K562 (cell line): ENCODE results near the gene NR2C2AP. TPM values are rescaled to one million over a fixed set of nuclear protein-coding genes. Genes with fewer than 3 reads are reported as not detected.

Experiments used
- FOSL1 ChIP-seq: fragments of 200-800 bp; sonication (Bioruptor generic); conservative IDR thresholded peaks from 2 replicates; pipeline ENCODE4 v1.6.1; 2016; ENCODE audit warnings: missing genetic modification characterization, missing compliant biosample characterization
- IFI16 ChIP-seq: fragments of 250-450 bp; sonication (Bioruptor Pico); IDR thresholded peaks from 2 replicates; pipeline ENCODE4 v2.1.2; 2022; ENCODE audit warnings: mild to moderate bottlenecking, inconsistent platforms
- RFX5 ChIP-seq: IDR thresholded peaks from 2 replicates; pipeline ENCODE4 v1.6.1; 2011; ENCODE audit warnings: low read depth, mild to moderate bottlenecking, improper control_type of control experiment, low read length
- SNRNP70 ChIP-seq: fragments of 200-400 bp; formaldehyde crosslinking; optimal IDR thresholded peaks from 2 replicates; pipeline ENCODE3; 2017; ENCODE audit warnings: low read depth, low read length
- SREBF2 ChIP-seq: sonication (generic); formaldehyde crosslinking; IDR thresholded peaks from 2 replicates; pipeline ENCODE4 v1.4.0; 2020; ENCODE audit warnings: mild to moderate bottlenecking, missing genetic modification reagents
- STAG1 ChIP-seq: sonication (generic); formaldehyde crosslinking; IDR thresholded peaks from 2 replicates; pipeline ENCODE4 v1.5.0; 2020; ENCODE audit warnings: missing genetic modification reagents, borderline replicate concordance
- TCF7L2 ChIP-seq: fragments of 150-350 bp; IDR thresholded peaks from 2 replicates; pipeline ENCODE4 v1.6.1; 2016; ENCODE audit warnings: low read depth, mild to moderate bottlenecking, low read length, moderate library complexity
- TEAD1 ChIP-seq, 2 experiments: fragments of 450-650 bp in 1 of 2; sonication (generic) in 1 of 2; formaldehyde crosslinking; IDR thresholded peaks; 2 replicates each; pipeline versions ENCODE4 v1.4.0 to v1.8.0; 2020 to 2022; ENCODE audit warnings: mild to moderate bottlenecking in 2 of 2, missing genetic modification reagents in 1 of 2
- ZBTB8A ChIP-seq: fragments of 450-650 bp; IDR thresholded peaks from 2 replicates; pipeline ENCODE4 v1.6.1; 2018; ENCODE audit warnings: mild to moderate bottlenecking, moderate library complexity; ENCODE audit not compliant: partially characterized antibody
- ZFX ChIP-seq: sonication (generic); formaldehyde crosslinking; IDR thresholded peaks from 2 replicates; pipeline ENCODE4 v1.8.0; 2022; ENCODE audit warnings: mild to moderate bottlenecking, missing genetic modification reagents, moderate library complexity
- ZNF212 ChIP-seq: fragments of 450-650 bp; formaldehyde crosslinking; IDR thresholded peaks from 2 replicates; pipeline ENCODE4 v1.4.0; 2020; ENCODE audit warnings: mild to moderate bottlenecking
- ZNF695 ChIP-seq: fragments of 450-650 bp; formaldehyde crosslinking; IDR thresholded peaks from 2 replicates; pipeline ENCODE4 v1.4.0; 2020; ENCODE audit warnings: mild to moderate bottlenecking, moderate library complexity
- polyA plus RNA-seq, 8 experiments: library from polyadenylated mRNA; depleted of rRNA in 4 of 8; stranded (reverse) in 5 of 8; unstranded in 3 of 8; fragments of >200 nt; fragmentation: Nextera tagmentation in 2 of 8; fragmentation: Illumina TruSeq in 1 of 8; extraction: Ambion mirVana in 2 of 8; extraction: Trizol in 1 of 8; gene quantifications; 2 replicates each; pipeline versions ENCODE4 v1.2.1 to v1.2.3, GENCODE V29; 2011 to 2014; ENCODE audit warnings: inconsistent platforms in 1 of 8, missing spikeins in 1 of 8
- total RNA-seq, 7 experiments: library from RNA; depleted of rRNA in 6 of 7; stranded (reverse); fragments of >200 nt in 6 of 7; fragmentation: Illumina TruSeq in 2 of 7; extraction: Trizol in 2 of 7; gene quantifications; 2 replicates each; pipeline versions ENCODE4 v1.2.1 to v1.2.3, GENCODE V29; 2011 to 2021; ENCODE audit warnings: low replicate concordance in 1 of 7
- TF ChIP-seq, protein P1 (sequence below): fragments of 200-600 bp; sonication (generic); IDR thresholded peaks from one replicate; pipeline ENCODE4 v1.6.1; 2012; ENCODE audit warnings: mild to moderate bottlenecking, low read depth, low read length, inconsistent platforms
- TF ChIP-seq, protein P2 (sequence below): fragments of 150-350 bp; IDR thresholded peaks from 2 replicates; pipeline ENCODE4 v1.6.1; 2014; ENCODE audit warnings: low read depth, mild to moderate bottlenecking, low read length, borderline replicate concordance

Gene NR2C2AP
- total and polyA plus RNA-seq, 9 of the 15 experiments (the other 6 are each of a cell fraction or from before 2014, with no cell fraction given) = 23.7 to 77.4 (median 32.4) TPM

DNA sequence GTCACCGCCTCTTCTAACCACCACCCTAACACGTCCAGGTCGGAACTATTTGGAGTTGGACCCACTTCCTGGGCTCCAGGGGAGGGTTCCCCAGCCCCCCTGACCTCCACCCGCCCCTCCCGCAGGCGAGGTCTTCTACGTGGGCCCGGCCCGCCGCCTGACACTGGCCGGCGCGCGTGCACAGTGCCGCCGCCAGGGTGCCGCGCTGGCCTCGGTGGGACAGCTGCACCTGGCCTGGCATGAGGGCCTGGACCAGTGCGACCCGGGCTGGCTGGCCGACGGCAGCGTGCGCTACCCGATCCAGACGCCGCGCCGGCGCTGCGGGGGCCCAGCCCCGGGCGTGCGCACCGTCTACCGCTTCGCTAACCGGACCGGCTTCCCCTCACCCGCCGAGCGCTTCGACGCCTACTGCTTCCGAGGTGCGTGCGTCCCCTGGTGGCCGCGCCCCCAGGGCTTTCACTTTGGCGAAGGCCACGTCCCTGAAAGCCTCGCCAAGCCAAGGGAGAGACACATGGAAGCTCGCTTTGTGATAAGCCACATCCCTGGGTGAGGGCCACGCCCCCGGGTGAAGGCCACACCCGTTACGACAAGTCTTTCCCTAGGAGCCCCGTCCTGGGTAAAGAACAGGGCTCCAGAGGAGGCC lies 21.8 kb upstream of the NR2C2AP start (continued):
- TF ChIP-seq, protein P1, sequence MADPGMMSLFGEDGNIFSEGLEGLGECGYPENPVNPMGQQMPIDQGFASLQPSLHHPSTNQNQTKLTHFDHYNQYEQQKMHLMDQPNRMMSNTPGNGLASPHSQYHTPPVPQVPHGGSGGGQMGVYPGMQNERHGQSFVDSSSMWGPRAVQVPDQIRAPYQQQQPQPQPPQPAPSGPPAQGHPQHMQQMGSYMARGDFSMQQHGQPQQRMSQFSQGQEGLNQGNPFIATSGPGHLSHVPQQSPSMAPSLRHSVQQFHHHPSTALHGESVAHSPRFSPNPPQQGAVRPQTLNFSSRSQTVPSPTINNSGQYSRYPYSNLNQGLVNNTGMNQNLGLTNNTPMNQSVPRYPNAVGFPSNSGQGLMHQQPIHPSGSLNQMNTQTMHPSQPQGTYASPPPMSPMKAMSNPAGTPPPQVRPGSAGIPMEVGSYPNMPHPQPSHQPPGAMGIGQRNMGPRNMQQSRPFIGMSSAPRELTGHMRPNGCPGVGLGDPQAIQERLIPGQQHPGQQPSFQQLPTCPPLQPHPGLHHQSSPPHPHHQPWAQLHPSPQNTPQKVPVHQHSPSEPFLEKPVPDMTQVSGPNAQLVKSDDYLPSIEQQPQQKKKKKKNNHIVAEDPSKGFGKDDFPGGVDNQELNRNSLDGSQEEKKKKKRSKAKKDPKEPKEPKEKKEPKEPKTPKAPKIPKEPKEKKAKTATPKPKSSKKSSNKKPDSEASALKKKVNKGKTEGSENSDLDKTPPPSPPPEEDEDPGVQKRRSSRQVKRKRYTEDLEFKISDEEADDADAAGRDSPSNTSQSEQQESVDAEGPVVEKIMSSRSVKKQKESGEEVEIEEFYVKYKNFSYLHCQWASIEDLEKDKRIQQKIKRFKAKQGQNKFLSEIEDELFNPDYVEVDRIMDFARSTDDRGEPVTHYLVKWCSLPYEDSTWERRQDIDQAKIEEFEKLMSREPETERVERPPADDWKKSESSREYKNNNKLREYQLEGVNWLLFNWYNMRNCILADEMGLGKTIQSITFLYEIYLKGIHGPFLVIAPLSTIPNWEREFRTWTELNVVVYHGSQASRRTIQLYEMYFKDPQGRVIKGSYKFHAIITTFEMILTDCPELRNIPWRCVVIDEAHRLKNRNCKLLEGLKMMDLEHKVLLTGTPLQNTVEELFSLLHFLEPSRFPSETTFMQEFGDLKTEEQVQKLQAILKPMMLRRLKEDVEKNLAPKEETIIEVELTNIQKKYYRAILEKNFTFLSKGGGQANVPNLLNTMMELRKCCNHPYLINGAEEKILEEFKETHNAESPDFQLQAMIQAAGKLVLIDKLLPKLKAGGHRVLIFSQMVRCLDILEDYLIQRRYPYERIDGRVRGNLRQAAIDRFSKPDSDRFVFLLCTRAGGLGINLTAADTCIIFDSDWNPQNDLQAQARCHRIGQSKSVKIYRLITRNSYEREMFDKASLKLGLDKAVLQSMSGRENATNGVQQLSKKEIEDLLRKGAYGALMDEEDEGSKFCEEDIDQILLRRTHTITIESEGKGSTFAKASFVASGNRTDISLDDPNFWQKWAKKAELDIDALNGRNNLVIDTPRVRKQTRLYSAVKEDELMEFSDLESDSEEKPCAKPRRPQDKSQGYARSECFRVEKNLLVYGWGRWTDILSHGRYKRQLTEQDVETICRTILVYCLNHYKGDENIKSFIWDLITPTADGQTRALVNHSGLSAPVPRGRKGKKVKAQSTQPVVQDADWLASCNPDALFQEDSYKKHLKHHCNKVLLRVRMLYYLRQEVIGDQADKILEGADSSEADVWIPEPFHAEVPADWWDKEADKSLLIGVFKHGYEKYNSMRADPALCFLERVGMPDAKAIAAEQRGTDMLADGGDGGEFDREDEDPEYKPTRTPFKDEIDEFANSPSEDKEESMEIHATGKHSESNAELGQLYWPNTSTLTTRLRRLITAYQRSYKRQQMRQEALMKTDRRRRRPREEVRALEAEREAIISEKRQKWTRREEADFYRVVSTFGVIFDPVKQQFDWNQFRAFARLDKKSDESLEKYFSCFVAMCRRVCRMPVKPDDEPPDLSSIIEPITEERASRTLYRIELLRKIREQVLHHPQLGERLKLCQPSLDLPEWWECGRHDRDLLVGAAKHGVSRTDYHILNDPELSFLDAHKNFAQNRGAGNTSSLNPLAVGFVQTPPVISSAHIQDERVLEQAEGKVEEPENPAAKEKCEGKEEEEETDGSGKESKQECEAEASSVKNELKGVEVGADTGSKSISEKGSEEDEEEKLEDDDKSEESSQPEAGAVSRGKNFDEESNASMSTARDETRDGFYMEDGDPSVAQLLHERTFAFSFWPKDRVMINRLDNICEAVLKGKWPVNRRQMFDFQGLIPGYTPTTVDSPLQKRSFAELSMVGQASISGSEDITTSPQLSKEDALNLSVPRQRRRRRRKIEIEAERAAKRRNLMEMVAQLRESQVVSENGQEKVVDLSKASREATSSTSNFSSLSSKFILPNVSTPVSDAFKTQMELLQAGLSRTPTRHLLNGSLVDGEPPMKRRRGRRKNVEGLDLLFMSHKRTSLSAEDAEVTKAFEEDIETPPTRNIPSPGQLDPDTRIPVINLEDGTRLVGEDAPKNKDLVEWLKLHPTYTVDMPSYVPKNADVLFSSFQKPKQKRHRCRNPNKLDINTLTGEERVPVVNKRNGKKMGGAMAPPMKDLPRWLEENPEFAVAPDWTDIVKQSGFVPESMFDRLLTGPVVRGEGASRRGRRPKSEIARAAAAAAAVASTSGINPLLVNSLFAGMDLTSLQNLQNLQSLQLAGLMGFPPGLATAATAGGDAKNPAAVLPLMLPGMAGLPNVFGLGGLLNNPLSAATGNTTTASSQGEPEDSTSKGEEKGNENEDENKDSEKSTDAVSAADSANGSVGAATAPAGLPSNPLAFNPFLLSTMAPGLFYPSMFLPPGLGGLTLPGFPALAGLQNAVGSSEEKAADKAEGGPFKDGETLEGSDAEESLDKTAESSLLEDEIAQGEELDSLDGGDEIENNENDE = no peak
- TF ChIP-seq SNRNP70 (no peak), SREBF2 (no peak), TCF7L2 (no peak), ZNF695 (CRISPR knock-in tag) (no peak), STAG1 (CRISPR knock-in tag) (peak; percentile 63), RFX5 (no peak), TEAD1 (CRISPR knock-in tag; IDR thresholded peaks at IDR 0.05) (peak in 1 of 2 experiments; percentile 80; a peak in 2 of 4 replicates), ZNF212 (no peak), ZBTB8A (no peak), ZFX (peak; percentile 83), IFI16 (CRISPR knock-in tag) (no peak), FOSL1 (tag) (peak; percentile 24; the same call in 1 of the 2 replicates)
- TF ChIP-seq, protein P2, sequence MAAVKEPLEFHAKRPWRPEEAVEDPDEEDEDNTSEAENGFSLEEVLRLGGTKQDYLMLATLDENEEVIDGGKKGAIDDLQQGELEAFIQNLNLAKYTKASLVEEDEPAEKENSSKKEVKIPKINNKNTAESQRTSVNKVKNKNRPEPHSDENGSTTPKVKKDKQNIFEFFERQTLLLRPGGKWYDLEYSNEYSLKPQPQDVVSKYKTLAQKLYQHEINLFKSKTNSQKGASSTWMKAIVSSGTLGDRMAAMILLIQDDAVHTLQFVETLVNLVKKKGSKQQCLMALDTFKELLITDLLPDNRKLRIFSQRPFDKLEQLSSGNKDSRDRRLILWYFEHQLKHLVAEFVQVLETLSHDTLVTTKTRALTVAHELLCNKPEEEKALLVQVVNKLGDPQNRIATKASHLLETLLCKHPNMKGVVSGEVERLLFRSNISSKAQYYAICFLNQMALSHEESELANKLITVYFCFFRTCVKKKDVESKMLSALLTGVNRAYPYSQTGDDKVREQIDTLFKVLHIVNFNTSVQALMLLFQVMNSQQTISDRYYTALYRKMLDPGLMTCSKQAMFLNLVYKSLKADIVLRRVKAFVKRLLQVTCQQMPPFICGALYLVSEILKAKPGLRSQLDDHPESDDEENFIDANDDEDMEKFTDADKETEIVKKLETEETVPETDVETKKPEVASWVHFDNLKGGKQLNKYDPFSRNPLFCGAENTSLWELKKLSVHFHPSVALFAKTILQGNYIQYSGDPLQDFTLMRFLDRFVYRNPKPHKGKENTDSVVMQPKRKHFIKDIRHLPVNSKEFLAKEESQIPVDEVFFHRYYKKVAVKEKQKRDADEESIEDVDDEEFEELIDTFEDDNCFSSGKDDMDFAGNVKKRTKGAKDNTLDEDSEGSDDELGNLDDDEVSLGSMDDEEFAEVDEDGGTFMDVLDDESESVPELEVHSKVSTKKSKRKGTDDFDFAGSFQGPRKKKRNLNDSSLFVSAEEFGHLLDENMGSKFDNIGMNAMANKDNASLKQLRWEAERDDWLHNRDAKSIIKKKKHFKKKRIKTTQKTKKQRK = no peak
